Left lung (tissue), 10 donors: Measurements from ENCODE around the gene PPP2R5D. TPM values are rescaled to one million over a fixed set of nuclear protein-coding genes. Genes with fewer than 3 reads are reported as not detected.

ENCODE experiments used
- ATAC-seq: fragments of 200-7000 bp; cut with Tn5 transposase; one replicate; pipeline ENCODE4 v1.9.1; 2020; ENCODE audit warnings: moderate library complexity
- DNase-seq, 4 donors: peaks; one replicate each; pipeline ENCODE4 v3.0.0-alpha.2; 2013 to 2020
- H3K27ac ChIP-seq, 2 donors: fragments of 200-600 bp; sonication (generic) in 1 of 2; one replicate each; pipeline versions ENCODE4 v1.5.0 to v1.8.0; 2020 to 2021
- H3K27me3 ChIP-seq, 2 donors: fragments of 200-600 bp; sonication (generic) in 1 of 2; one replicate each; pipeline versions ENCODE4 v1.5.0 to v1.8.0; 2020 to 2021
- H3K36me3 ChIP-seq, 2 donors: fragments of 200-600 bp; sonication (generic) in 1 of 2; one replicate each; pipeline versions ENCODE4 v1.5.0 to v1.8.0; 2020 to 2021
- H3K4me1 ChIP-seq, 2 donors: fragments of 200-600 bp; one replicate each; pipeline ENCODE4 v1.8.0; 2021
- H3K4me3 ChIP-seq, 2 donors: fragments of 200-600 bp; sonication (generic) in 1 of 2; one replicate each; pipeline versions ENCODE4 v1.5.0 to v1.8.0; 2020 to 2021; ENCODE audit warnings: mild to moderate bottlenecking in 1 of 2
- H3K9me3 ChIP-seq, 2 donors: fragments of 200-600 bp; sonication (generic) in 1 of 2; one replicate each; pipeline versions ENCODE4 v1.5.0 to v1.8.0; 2020 to 2021
- CTCF ChIP-seq, 2 donors: fragments of 200-600 bp; sonication (generic) in 1 of 2; IDR thresholded peaks; one replicate each; pipeline versions ENCODE4 v1.5.0 to v1.8.0; 2021; ENCODE audit warnings: antibody characterized with exemption in 2 of 2
- intact Hi-C, 2 donors: fragments of 100-400 bp; cut with DNase I; formaldehyde crosslinking; loops; one replicate each; pipeline versions ENCODE4 v1.11.2 to v1.14.2; 2022
- polyA plus RNA-seq, 6 donors: library from polyadenylated mRNA; unstranded; fragments of 120-200 nt; gene quantifications; one replicate each; pipeline ENCODE4 v1.2.1, GENCODE V29; 2013; ENCODE audit not compliant: insufficient read length in 6 of 6
- total RNA-seq, 2 donors: library from RNA; stranded (reverse); fragmentation: NEBNext Ultra II Directional; extraction: Animal tissue kit (Norgen Biotek cat#: 25700); gene quantifications; one replicate each; pipeline ENCODE4 v1.2.1, GENCODE V29; 2021
- donor health status: DM: no; HTN: yes; CAD: no.
- donor health status: DM: no; HTN: no; CAD: no.

The PPP2R5D gene
- total and polyA plus RNA-seq, 8 donors, result 30.0 to 76.3 (median 62.3) TPM

GRCh38 chr6:43029120-43029519, 44.8 kb downstream of the PPP2R5D start:
- Histone ChIP-seq H3K27me3 (no peaks in the 10 kb centered on the region), H3K9me3 (no peaks in the 10 kb centered on the region), H3K27ac (no peak overlapping the region), H3K4me1 (no peaks in the 10 kb centered on the region), H3K36me3 (peaks cover 0 to 99% of the 10 kb centered on the region in 2 donors), H3K4me3 (no peak overlapping the region)
- intact Hi-C loops, result no loop called here
- no peak for ATAC-seq
- DNase-seq, result no peak
- no peak for TF ChIP-seq CTCF (IDR thresholded peaks at IDR 0.05)

- DNase-seq, result no peak
- intact Hi-C loops, result no loop called here
- no peak for ATAC-seq
- Histone ChIP-seq H3K36me3 (peaks cover 0 to 99% of the 10 kb centered on the region in 2 donors), H3K4me1 (no peaks in the 10 kb centered on the region), H3K27ac (no peak overlapping the region), H3K27me3 (no peaks in the 10 kb centered on the region), H3K9me3 (no peaks in the 10 kb centered on the region), H3K4me3 (no peak overlapping the region)
- no peak for TF ChIP-seq CTCF (IDR thresholded peaks at IDR 0.05)
These were observed 48.0 kb downstream of the PPP2R5D start for GRCh38 chr6:43032326-43032725.

- H3K27ac ChIP-seq, result no peak overlapping the region
- no peak for TF ChIP-seq CTCF (IDR thresholded peaks at IDR 0.05)
- H3K27me3 ChIP-seq, result no peaks in the 10 kb centered on the region
- intact Hi-C loops, result no loop called here
- DNase-seq (no peak), ATAC-seq (no peak)
- H3K4me1 ChIP-seq, result no peaks in the 10 kb centered on the region
- no peaks in the 10 kb centered on the region for H3K9me3 ChIP-seq
- peaks cover 0 to 100% of the 10 kb centered on the region in 2 donors for H3K36me3 ChIP-seq
- H3K4me3 ChIP-seq, result no peak overlapping the region
These were observed 49.3 kb downstream of the PPP2R5D start for GRCh38 chr6:43033496-43034189.

DNA sequence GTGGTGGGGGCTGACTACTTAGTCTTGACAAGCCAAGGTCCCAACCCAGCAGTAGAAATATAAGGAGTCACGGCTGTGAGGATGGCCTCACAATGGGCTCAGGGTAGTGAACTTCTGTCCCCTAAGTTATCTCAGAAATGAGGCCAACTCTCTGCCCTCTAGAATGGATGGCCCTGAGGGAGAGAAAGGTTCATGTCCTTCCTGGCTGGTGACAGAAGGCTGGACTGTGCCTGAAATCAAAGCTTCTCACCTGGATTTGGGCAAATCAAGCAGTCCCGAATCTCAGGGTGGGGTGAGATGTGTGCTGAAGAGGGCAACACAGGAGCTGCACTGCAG, 49.8 kb downstream of the PPP2R5D start:
- no peak for ATAC-seq
- H3K9me3 ChIP-seq, result no peaks in the 10 kb centered on the region
- no peak overlapping the region for H3K4me3 ChIP-seq
- no peak overlapping the region for H3K27ac ChIP-seq
- no peak for DNase-seq
- intact Hi-C loops, result no loop called here
- no peaks in the 10 kb centered on the region for H3K27me3 ChIP-seq
- H3K36me3 ChIP-seq, result peaks cover 0 to 100% of the 10 kb centered on the region in 2 donors
- no peak for TF ChIP-seq CTCF (IDR thresholded peaks at IDR 0.05)
- no peaks in the 10 kb centered on the region for H3K4me1 ChIP-seq

GRCh38 chr6:43035495-43036194, 51.3 kb downstream of the PPP2R5D start:
- Histone ChIP-seq H3K27me3 (no peaks in the 10 kb centered on the region), H3K36me3 (peaks cover 0 to 100% of the 10 kb centered on the region in 2 donors), H3K27ac (no peak overlapping the region), H3K9me3 (no peaks in the 10 kb centered on the region), H3K4me1 (no peaks in the 10 kb centered on the region), H3K4me3 (no peak overlapping the region)
- no peak for TF ChIP-seq CTCF (IDR thresholded peaks at IDR 0.05)
- no peak for ATAC-seq
- DNase-seq, result no peak
- intact Hi-C loops, result no loop called here
